HEK293T (cell line): ENCODE data around the gene GSPT1.
"Not testable (repeated sequence)": the region's sequence is repeated elsewhere in the genome, so short reads cannot be mapped to it uniquely, and the experiment has no call there.

Experiments
- CTCF ChIA-PET: fragments of 350-600 bp; formaldehyde crosslinking; extraction: SDS; loops from one replicate; lab custom pipeline; 2021; ENCODE audit warnings: antibody characterized with exemption, inconsistent platforms; lab: Yijun Ruan, JAX
- POLR2A ChIA-PET: fragments of 350-600 bp; formaldehyde crosslinking; extraction: SDS; loops from one replicate; lab custom pipeline; 2020; ENCODE audit warnings: antibody characterized with exemption, inconsistent platforms; lab: Yijun Ruan, JAX
- DNase-seq: peaks from one replicate; pipeline ENCODE4 v3.0.0; 2012; ENCODE audit warnings: mixed read lengths; ENCODE audit errors: extremely low spot score
- ARNT ChIP-seq: fragments of 450-650 bp; IDR thresholded peaks from 2 replicates; pipeline ENCODE4 v1.6.1; 2017; ENCODE audit warnings: mild to moderate bottlenecking
- BHLHE40 ChIP-seq: fragments of 450-650 bp; IDR thresholded peaks from 2 replicates; pipeline ENCODE4 v1.6.1; 2016; ENCODE audit warnings: mild to moderate bottlenecking, moderate library complexity, borderline replicate concordance
- CTBP1 ChIP-seq: fragments of 450-650 bp; IDR thresholded peaks from 2 replicates; pipeline ENCODE4 v1.6.1; 2016; ENCODE audit warnings: borderline replicate concordance
- ELF4 ChIP-seq: fragments of 450-650 bp; IDR thresholded peaks from 2 replicates; pipeline ENCODE4 v1.6.1; 2017; ENCODE audit warnings: antibody characterized with exemption
- FOXA1 ChIP-seq: fragments of 450-650 bp; IDR thresholded peaks from 2 replicates; pipeline ENCODE4 v1.6.1; 2016; ENCODE audit warnings: mild to moderate bottlenecking
- FOXK2 ChIP-seq: fragments of 450-650 bp; IDR thresholded peaks from 2 replicates; pipeline ENCODE4 v1.6.1; 2016; ENCODE audit warnings: mild to moderate bottlenecking
- FOXM1 ChIP-seq: fragments of 450-650 bp; IDR thresholded peaks from 2 replicates; pipeline ENCODE4 v1.6.1; 2017; ENCODE audit warnings: mild to moderate bottlenecking, borderline replicate concordance
- HDGF ChIP-seq: fragments of 450-650 bp; IDR thresholded peaks from 2 replicates; pipeline ENCODE4 v1.6.1; 2017; ENCODE audit warnings: antibody characterized with exemption, borderline replicate concordance
- L3MBTL2 ChIP-seq: fragments of 450-650 bp; conservative IDR thresholded peaks from 2 replicates; pipeline ENCODE4 v1.6.1; 2016; ENCODE audit warnings: mild to moderate bottlenecking
- LEF1 ChIP-seq: fragments of 450-650 bp; IDR thresholded peaks from 2 replicates; pipeline ENCODE4 v1.6.1; 2017; ENCODE audit warnings: mild to moderate bottlenecking, borderline replicate concordance
- NFRKB ChIP-seq: fragments of 450-650 bp; IDR thresholded peaks from 2 replicates; pipeline ENCODE4 v1.6.1; 2016; ENCODE audit warnings: mild to moderate bottlenecking, moderate library complexity
- PKNOX1 ChIP-seq: fragments of 450-650 bp; IDR thresholded peaks from 2 replicates; pipeline ENCODE4 v1.6.1; 2016
- SP1 ChIP-seq: fragments of 450-650 bp; IDR thresholded peaks from 2 replicates; pipeline ENCODE4 v1.6.1; 2017
- SUZ12 ChIP-seq: fragments of 450-650 bp; IDR thresholded peaks from 2 replicates; pipeline ENCODE4 v1.6.1; 2016; ENCODE audit warnings: mild to moderate bottlenecking
- TARDBP ChIP-seq: fragments of 450-650 bp; IDR thresholded peaks from 2 replicates; pipeline ENCODE4 v1.6.1; 2016
- ZNF384 ChIP-seq: fragments of 450-650 bp; IDR thresholded peaks from 2 replicates; pipeline ENCODE4 v1.6.1; 2016

GSPT1 gene

GRCh38 chr16:11915644-11916523 lies at the start of gene GSPT1:
GSPT1 (minus strand) TSS chr16:11915956; CDS start chr16:11915720, 236 bp downstream.
- CTCF ChIA-PET = interaction anchor here (1.0 to 1.9 kb wide), 3 partner anchors 34 to 152 kb away, joined by 3 to 9 read pairs (median 3); no protein-coding TSS in a partner anchor
- TF ChIP-seq ELF4 (peak; percentile 98), CTBP1 (no peak), FOXA1 (no peak), SUZ12 (peak; percentile 95), L3MBTL2 (peak; percentile 68)
- POLR2A ChIA-PET = interaction anchor here (0.8 to 1.6 kb wide), 5 partner anchors 15 to 152 kb away, joined by 3 to 6 read pairs (median 4); partner anchors contain the start of gene SNX29
- DNase-seq = peak; percentile 92

- TF ChIP-seq PKNOX1 (no peak), TARDBP (no peak)
- no peak for DNase-seq
- ChIA-PET CTCF (interaction anchor here (0.6 to 1.4 kb wide), 3 partner anchors 12 to 130 kb away, joined by 3 to 4 read pairs (median 4); partner anchors contain the start of gene SNX29), POLR2A (no interaction called here)
These were observed 49.2 kb upstream of the GSPT1 start, which contains the start of gene TNFRSF17 for GRCh38 chr16:11964761-11965551. TNFRSF17 (plus strand) TSS chr16:11965210; CDS start chr16:11965325, 115 bp downstream.

GRCh38 chr16:11963706-11964105 lies 48.0 kb upstream of the GSPT1 start:
- ChIA-PET POLR2A (interaction anchor here (1.5 kb wide), 1 partner anchor 13 kb away, joined by 7 read pairs; the partner anchor contains the start of gene SNX29), CTCF (interaction anchor here (1.4 kb wide), 1 partner anchor 104 kb away, joined by 4 read pairs; no protein-coding TSS in a partner anchor)
- no peak for DNase-seq
- no peak for TF ChIP-seq CTBP1
- TF ChIP-seq FOXM1 = no peak
- TF ChIP-seq LEF1 = no peak
- no peak for TF ChIP-seq FOXA1
- TF ChIP-seq PKNOX1 = no peak
- TF ChIP-seq TARDBP = no peak
- no peak for TF ChIP-seq ELF4
- TF ChIP-seq L3MBTL2 = no peak
- no peak for TF ChIP-seq ARNT
- no peak for TF ChIP-seq NFRKB
- TF ChIP-seq SP1 = no peak
- TF ChIP-seq SUZ12 = no peak
- TF ChIP-seq BHLHE40 = no peak
- no peak for TF ChIP-seq ZNF384
- TF ChIP-seq HDGF = no peak
- TF ChIP-seq FOXK2 = no peak

- CTCF ChIA-PET = not testable (repeated sequence)
These were observed 47.2 kb upstream of the GSPT1 start for GRCh38 chr16:11962978-11963377.

GRCh38 chr16:11962457-11962856 lies 46.7 kb upstream of the GSPT1 start:
- CTCF ChIA-PET, DNase-seq, POLR2A ChIA-PET: not testable (repeated sequence)

More at GRCh38 chr16:11962978-11963377, 47.2 kb upstream of the GSPT1 start:
- not testable (repeated sequence) for DNase-seq
- POLR2A ChIA-PET = interaction anchor here (1.5 kb wide), 1 partner anchor 14 kb away, joined by 7 read pairs; the partner anchor contains the start of gene SNX29

GRCh38 chr16:11957591-11958395 lies 42.0 kb upstream of the GSPT1 start:
- TF ChIP-seq SP1 (no peak), NFRKB (no peak), FOXA1 (no peak), PKNOX1 (no peak), SUZ12 (no peak), TARDBP (no peak), FOXK2 (no peak), ZNF384 (no peak), CTBP1 (no peak), L3MBTL2 (no peak), FOXM1 (no peak), ARNT (no peak), ELF4 (no peak), HDGF (no peak), BHLHE40 (no peak), LEF1 (no peak)
- ChIA-PET CTCF (interaction anchor here (2.7 kb wide), 1 partner anchor 110 kb away, joined by 10 read pairs; no protein-coding TSS in a partner anchor), POLR2A (interaction anchor here (0.7 kb wide), 1 partner anchor 19 kb away, joined by 3 read pairs; the partner anchor contains the start of gene SNX29)
- no peak for DNase-seq
